Esophagus muscularis mucosa (tissue), 3 donors: ENCODE data around the gene CCDC88C.

Source experiments
- CTCF ChIP-seq, 3 experiments: fragments of 200-600 bp in 2 of 3; fragments of 450-650 bp in 1 of 3; sonication (generic) in 2 of 3; IDR thresholded peaks; one replicate each; pipeline ENCODE4 v1.5.1; 2017 to 2019; ENCODE audit warnings: antibody characterized with exemption in 3 of 3, mild to moderate bottlenecking in 2 of 3, moderate library complexity in 1 of 3
- POLR2A ChIP-seq: fragments of 450-650 bp; IDR thresholded peaks from one replicate; pipeline ENCODE4 v1.6.1; 2017; ENCODE audit warnings: antibody characterized with exemption, moderate library complexity, mild to moderate bottlenecking, low read depth
- POLR2AphosphoS5 ChIP-seq, 2 donors: sonication (generic); formaldehyde crosslinking; IDR thresholded peaks; one replicate each; pipeline ENCODE4 v1.6.1; 2017; ENCODE audit warnings: antibody characterized with exemption in 2 of 2

GRCh38 chr14:91413547-91414474 is 3.8 kb downstream of the CCDC88C start:
- TF ChIP-seq CTCF (IDR thresholded peaks at IDR 0.05) (no peak), POLR2A (no peak), POLR2AphosphoS5 (IDR thresholded peaks at IDR 0.05) (no peak)
